22Rv1 (cell line): Measurements from ENCODE around the gene KCMF1.

ENCODE experiments used
- ZFX ChIP-seq: fragments of 450-650 bp; IDR thresholded peaks from 2 replicates; pipeline ENCODE4 v1.6.1; 2017; ENCODE audit warnings: antibody characterized with exemption, borderline replicate concordance
- TF ChIP-seq, protein P1 (sequence below): fragments of 450-650 bp; IDR thresholded peaks from 2 replicates; pipeline ENCODE4 v1.5.1; 2017; ENCODE audit warnings: mild to moderate bottlenecking

DNA sequence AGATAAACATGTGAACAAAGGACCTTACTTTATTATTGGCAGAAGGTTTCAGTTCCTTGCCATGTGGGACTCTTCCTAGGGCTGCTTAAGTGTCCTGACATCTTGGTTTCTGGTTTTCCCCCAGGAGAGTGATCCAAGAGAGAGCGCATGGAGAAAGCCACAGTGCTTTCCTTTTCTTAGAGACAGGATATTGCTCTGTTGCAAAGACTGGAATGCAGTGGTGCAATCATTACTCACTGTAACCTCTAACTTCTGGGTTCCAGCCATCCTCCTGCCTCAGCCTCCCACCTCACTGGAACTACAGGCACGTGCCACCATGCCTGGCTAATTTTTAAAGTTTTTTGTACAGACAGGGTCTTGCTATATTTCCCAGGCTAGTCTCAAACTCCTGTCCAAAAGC is 124.1 kb downstream of the KCMF1 start:
- TF ChIP-seq, protein P1, sequence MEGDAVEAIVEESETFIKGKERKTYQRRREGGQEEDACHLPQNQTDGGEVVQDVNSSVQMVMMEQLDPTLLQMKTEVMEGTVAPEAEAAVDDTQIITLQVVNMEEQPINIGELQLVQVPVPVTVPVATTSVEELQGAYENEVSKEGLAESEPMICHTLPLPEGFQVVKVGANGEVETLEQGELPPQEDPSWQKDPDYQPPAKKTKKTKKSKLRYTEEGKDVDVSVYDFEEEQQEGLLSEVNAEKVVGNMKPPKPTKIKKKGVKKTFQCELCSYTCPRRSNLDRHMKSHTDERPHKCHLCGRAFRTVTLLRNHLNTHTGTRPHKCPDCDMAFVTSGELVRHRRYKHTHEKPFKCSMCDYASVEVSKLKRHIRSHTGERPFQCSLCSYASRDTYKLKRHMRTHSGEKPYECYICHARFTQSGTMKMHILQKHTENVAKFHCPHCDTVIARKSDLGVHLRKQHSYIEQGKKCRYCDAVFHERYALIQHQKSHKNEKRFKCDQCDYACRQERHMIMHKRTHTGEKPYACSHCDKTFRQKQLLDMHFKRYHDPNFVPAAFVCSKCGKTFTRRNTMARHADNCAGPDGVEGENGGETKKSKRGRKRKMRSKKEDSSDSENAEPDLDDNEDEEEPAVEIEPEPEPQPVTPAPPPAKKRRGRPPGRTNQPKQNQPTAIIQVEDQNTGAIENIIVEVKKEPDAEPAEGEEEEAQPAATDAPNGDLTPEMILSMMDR: no peak
- TF ChIP-seq ZFX: no peak
